Measurements from ENCODE around the gene COG7.
A peak's percentile ranks its signal among the peaks of the same experiment; 100 is the strongest.

COG7 gene

DNA sequence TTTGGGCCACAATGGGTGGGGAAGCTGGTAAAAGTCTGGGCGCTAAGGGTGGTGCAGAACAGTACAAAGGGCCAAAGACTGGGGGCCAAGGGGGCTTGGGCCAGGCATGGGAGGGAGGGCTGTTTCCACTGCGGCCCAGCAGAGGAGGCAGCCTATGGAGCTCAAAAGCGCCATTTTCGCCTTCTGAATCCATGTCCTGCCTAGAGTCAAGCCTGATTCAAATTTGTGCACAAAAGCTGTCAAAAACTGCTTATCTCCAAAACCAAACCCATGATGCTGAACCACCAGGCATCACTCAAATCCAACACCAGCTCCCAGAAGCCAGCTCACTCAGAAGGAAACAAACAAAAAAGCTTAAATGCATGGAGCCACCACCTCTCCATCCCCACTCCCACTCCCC lies 16.0 kb downstream of the COG7 start:
- TF ChIP-seq, protein P1, sequence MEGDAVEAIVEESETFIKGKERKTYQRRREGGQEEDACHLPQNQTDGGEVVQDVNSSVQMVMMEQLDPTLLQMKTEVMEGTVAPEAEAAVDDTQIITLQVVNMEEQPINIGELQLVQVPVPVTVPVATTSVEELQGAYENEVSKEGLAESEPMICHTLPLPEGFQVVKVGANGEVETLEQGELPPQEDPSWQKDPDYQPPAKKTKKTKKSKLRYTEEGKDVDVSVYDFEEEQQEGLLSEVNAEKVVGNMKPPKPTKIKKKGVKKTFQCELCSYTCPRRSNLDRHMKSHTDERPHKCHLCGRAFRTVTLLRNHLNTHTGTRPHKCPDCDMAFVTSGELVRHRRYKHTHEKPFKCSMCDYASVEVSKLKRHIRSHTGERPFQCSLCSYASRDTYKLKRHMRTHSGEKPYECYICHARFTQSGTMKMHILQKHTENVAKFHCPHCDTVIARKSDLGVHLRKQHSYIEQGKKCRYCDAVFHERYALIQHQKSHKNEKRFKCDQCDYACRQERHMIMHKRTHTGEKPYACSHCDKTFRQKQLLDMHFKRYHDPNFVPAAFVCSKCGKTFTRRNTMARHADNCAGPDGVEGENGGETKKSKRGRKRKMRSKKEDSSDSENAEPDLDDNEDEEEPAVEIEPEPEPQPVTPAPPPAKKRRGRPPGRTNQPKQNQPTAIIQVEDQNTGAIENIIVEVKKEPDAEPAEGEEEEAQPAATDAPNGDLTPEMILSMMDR (conservative IDR thresholded peaks at IDR 0.05; ENCODE audit: low read depth, low read length), result no peak
- Histone ChIP-seq H3K36me3 (ENCODE audit: insufficient read depth) (peaks cover 5% of the 10 kb centered on the region; the same call in 1 of the 2 replicates), H4K20me1 (ENCODE audit: insufficient read depth) (no peaks in the 10 kb centered on the region), H3K9ac (no peak overlapping the region), H3K79me2 (ENCODE audit: insufficient read depth, low read depth) (no peaks in the 10 kb centered on the region), H3K4me1 (ENCODE audit: low read depth, poor library complexity, severe bottlenecking) (peaks cover 38% of the 10 kb centered on the region), H3K27ac (no peak overlapping the region), H3K4me3 (IDR thresholded peaks at IDR 0.05; ENCODE audit: insufficient read depth, low read depth, low read length) (no peak overlapping the region), H2AFZ (ENCODE audit: low read depth) (no peak overlapping the region), H3K27me3 (ENCODE audit: insufficient read depth, low read depth) (no peaks in the 10 kb centered on the region), H3K4me2 (no peak overlapping the region)

- H4K20me1 ChIP-seq (ENCODE audit: insufficient read depth), result no peaks in the 10 kb centered on the region
- H2AFZ ChIP-seq (ENCODE audit: low read depth), result no peak overlapping the region
- TF ChIP-seq, protein P1 (conservative IDR thresholded peaks at IDR 0.05; ENCODE audit: low read depth, low read length), result peak; percentile 98
- no peak overlapping the region for H3K4me2 ChIP-seq
- peaks cover 41% of the 10 kb centered on the region for H3K4me1 ChIP-seq (ENCODE audit: low read depth, poor library complexity, severe bottlenecking)
- no peak overlapping the region for H3K9ac ChIP-seq
- H3K79me2 ChIP-seq (ENCODE audit: insufficient read depth, low read depth), result no peaks in the 10 kb centered on the region
- H3K27me3 ChIP-seq (ENCODE audit: insufficient read depth, low read depth), result no peaks in the 10 kb centered on the region
- no peak overlapping the region for H3K27ac ChIP-seq
- no peak overlapping the region for H3K4me3 ChIP-seq (IDR thresholded peaks at IDR 0.05; ENCODE audit: insufficient read depth, low read depth, low read length)
- peaks cover 3% of the 10 kb centered on the region; the same call in 1 of the 2 replicates for H3K36me3 ChIP-seq (ENCODE audit: insufficient read depth)
Observed at GRCh38 chr16:23435500-23435899, 17.5 kb downstream of the COG7 start.

DNA sequence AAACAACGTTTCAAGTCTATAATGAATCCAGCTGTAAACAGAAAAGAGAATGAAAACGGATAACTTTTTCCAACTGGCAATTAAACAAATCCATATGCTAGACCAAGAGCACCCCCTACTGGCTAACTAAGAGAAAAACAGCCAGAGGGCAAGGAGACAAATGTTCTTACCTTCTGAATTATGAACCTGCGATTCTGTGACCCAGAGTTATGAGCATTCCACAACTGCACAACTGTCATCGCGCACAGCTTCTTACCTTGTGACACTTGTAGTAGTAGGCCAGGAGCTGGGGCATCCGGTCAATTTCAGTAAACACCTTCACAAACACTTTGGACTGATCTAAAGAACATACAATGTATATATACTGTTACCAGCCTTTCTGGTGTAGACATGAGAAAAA lies 18.6 kb downstream of the COG7 start:
- peaks cover 3% of the 10 kb centered on the region; the same call in 1 of the 2 replicates for H3K36me3 ChIP-seq (ENCODE audit: insufficient read depth)
- no peak overlapping the region for H2AFZ ChIP-seq (ENCODE audit: low read depth)
- H3K4me2 ChIP-seq, result no peak overlapping the region; the same call in 1 of the 2 replicates
- no peak overlapping the region for H3K27ac ChIP-seq
- TF ChIP-seq, protein P1 (conservative IDR thresholded peaks at IDR 0.05; ENCODE audit: low read depth, low read length), result peak; percentile 98
- H3K4me1 ChIP-seq (ENCODE audit: low read depth, poor library complexity, severe bottlenecking), result peaks cover 41% of the 10 kb centered on the region
- H3K4me3 ChIP-seq (IDR thresholded peaks at IDR 0.05; ENCODE audit: insufficient read depth, low read depth, low read length), result no peak overlapping the region
- H4K20me1 ChIP-seq (ENCODE audit: insufficient read depth), result no peaks in the 10 kb centered on the region
- H3K79me2 ChIP-seq (ENCODE audit: insufficient read depth, low read depth), result no peaks in the 10 kb centered on the region
- H3K27me3 ChIP-seq (ENCODE audit: insufficient read depth, low read depth), result no peaks in the 10 kb centered on the region
- no peak overlapping the region for H3K9ac ChIP-seq

DNA sequence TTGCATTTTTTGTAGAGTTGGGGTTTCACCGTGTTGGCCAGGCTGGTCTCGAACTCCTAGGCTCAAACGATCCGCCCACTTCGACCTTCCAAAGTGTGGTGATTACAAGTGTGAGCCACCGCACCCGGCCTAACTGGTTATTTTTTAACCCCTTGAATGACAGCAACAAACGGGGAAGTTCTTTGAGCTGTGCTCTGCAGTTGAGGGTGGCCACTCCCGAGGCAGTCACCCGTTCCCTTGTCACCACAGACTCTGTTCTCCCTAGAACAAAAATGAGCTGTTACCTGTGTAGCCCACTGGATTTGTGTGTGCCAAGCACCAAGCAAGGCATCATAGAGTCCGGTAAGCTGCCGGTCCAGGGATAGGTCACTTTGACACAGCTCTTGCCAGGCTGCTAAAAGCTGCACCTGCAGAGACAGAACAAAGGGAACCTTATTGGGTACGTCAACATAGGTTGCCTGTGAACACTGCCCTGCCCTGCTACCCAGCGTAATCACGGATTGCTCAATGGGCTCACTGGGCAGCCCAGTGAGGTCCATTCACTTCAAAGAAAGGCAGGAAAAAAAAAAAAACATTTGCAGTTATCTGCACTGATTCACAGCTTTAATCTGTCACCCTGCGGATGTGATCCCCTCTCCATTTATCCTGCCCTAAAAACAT lies 19.6 kb downstream of the COG7 start:
- H3K79me2 ChIP-seq (ENCODE audit: insufficient read depth, low read depth), result no peaks in the 10 kb centered on the region
- H3K27ac ChIP-seq, result no peak overlapping the region
- peaks cover 42% of the 10 kb centered on the region for H3K4me1 ChIP-seq (ENCODE audit: low read depth, poor library complexity, severe bottlenecking)
- no peak overlapping the region for H2AFZ ChIP-seq (ENCODE audit: low read depth)
- H4K20me1 ChIP-seq (ENCODE audit: insufficient read depth), result no peaks in the 10 kb centered on the region
- H3K9ac ChIP-seq, result no peak overlapping the region
- peaks cover 3% of the 10 kb centered on the region; the same call in 1 of the 2 replicates for H3K36me3 ChIP-seq (ENCODE audit: insufficient read depth)
- no peak overlapping the region for H3K4me2 ChIP-seq
- no peaks in the 10 kb centered on the region for H3K27me3 ChIP-seq (ENCODE audit: insufficient read depth, low read depth)
- TF ChIP-seq, protein P1 (conservative IDR thresholded peaks at IDR 0.05; ENCODE audit: low read depth, low read length), result no peak
- no peak overlapping the region for H3K4me3 ChIP-seq (IDR thresholded peaks at IDR 0.05; ENCODE audit: insufficient read depth, low read depth, low read length)
